Right forelimb (tissue), 1 donor: ENCODE results near the gene USP13.
"Not testable (repeated sequence)": the region's sequence is repeated elsewhere in the genome, so short reads cannot be mapped to it uniquely, and the experiment has no call there.

Experiments used
- DNase-seq: peaks from one replicate; pipeline ENCODE4 v3.0.0-alpha.2; 2018

Gene USP13

DNA sequence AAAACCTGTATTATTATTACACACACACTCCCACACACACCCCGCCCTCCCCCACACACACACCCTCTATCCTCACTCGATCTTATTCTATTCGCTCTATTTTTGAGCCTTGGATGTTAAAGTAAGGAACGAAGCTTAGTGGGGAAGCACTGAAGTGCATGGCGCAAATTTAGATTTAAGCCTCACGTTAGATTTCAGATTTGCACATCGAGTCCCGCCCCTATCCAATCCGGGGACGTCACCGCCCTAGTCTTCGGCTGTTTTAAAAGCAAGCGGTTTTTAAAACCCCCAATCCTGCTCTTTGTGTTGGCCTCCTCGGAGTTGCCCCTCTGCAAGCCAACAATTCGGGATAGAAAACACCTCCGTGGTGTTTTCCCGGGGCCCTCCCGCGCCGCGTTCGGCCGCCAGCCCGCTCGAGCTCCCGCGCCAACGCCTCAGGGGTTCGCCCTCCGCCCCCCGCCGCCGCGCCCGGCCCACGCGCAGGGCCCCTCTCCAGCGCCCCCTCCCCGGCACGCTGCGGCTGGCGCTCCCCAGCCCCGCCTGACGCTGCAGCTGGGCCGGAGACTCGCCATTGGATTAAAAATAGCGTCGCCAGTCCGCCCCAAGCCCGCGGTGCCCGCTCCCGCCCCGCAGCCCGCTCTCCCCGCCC lies at the start of gene USP13:
Gene USP13, plus strand, starts transcription at position 594 of the 649 bp plus-strand sequence. CDS start 186 bp downstream, outside the sequence.
- DNase-seq = peak; percentile 85

GRCh38 chr3:179603321-179603720 lies 49.5 kb upstream of the USP13 start:
- DNase-seq = no peak

DNA sequence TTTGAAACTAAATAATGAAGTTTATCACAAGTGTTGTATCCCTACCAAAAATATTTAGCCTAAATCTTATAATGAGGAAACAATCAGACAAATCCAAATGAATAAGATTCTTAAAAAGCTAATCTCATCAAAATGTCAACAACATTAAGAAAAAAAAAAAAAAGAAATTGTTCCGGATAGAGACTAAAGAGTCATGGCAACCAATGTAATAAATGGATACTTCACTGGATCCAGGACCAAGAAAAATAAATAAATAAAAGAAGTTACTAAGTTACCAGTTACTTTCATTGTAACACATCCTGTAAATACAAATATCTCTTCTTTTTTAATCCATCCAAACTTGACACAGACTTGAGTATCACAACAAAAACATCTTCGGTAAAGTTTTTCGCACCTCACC lies 49.0 kb upstream of the USP13 start:
- no peak for DNase-seq

DNA sequence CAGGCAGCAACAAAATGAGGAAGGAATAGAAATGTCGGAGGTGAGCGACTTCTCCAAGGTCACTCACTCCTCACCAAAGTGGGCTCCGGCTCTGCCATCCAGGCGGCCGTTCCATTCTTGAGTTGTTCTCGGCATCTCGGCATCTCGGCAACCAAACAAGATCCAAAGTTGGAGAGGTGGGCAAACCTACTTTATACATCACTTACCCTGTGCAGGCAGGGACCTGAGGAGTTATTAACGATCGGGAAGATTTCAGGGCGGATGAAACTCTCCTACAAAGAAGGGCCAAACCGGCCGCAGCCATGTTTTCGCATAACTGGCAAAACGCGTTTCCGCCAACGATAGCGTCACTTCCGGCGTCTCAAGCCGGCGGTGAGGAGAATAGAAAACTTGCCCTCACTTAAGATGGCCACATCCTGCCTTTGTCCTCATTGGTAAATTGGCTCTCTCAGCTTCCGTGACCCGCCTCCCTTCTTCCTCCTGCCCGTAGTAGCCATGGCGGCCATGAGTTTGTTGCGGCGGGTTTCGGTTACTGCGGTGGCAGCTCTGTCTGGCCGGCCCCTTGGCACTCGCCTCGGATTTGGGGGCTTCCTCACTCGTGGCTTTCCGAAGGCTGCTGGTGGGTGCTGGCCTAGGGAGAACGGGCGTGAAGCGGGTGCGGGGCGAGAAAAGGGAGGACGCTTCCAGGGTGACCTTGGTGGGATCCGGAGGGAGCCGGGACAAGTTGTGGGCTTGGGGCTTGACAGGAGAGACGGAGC lies 48.3 kb upstream of the USP13 start, which contains the start of the genes MRPL47 and NDUFB5:
Gene MRPL47, minus strand, starts transcription at position 318 of the 758 bp plus-strand sequence. Its CDS starts 14 bp downstream, at position 304.
Gene NDUFB5, plus strand, starts transcription at position 474 of the 758 bp plus-strand sequence. Its CDS starts 22 bp downstream, at position 496.
- DNase-seq = peak; percentile 97

GRCh38 chr3:179606534-179607085 lies 46.2 kb upstream of the USP13 start:
- no peak for DNase-seq

DNA sequence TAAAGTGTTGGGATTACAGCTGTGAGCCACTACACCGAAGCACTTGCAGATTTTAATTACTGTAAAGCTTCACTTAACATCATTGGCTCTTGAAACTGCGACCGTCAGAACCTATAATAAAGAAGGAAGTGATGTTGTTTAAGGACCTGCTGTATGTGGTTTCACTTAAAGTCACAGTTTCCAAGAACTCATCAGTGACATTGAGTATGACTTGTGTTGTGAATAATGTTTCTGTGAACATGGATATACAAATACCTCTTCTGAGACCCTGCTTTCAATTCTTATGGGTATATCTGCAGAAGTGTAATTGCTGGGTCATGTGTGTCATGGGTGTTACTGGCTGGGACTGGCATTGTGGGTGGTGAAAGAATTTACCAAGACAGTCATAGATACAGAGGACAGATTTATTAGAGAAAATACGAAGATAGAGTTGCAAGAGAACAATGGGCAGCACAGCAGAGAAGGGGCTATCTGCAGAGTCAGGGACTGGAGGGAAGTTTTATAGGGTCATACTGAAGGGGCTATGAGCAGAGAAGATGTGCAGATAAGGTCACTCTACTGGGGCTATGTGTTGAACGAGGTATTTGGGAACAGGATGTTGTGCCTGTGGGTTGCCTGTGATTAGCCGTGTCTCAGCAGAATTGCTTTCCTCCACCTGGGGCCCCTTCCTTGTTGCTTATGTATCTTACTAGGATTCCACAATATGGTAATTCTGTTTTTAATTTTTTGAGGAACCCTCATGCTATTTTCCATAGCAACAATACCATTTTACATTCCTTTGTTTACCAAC lies 43.7 kb upstream of the USP13 start:
- no peak for DNase-seq

DNA sequence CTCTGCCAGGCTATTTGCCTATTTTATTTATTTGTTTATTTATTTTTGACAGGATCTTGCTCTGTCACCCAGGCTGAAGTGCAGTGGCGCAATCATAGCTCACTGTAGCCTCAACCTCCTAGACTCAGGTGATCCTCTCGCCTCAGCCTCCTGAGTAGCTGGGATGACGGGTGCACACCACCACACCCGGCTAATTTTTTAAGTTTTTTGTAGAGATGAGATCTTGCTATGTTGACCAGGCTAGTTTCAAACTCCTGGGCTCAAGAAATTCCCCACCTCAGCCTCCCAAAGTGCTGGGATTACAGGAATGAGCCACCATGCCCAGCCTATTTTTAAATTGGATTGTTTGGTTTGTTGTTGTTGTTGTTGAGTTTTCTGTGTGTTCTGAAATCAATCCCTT lies 42.8 kb upstream of the USP13 start:
- no peak for DNase-seq

DNA sequence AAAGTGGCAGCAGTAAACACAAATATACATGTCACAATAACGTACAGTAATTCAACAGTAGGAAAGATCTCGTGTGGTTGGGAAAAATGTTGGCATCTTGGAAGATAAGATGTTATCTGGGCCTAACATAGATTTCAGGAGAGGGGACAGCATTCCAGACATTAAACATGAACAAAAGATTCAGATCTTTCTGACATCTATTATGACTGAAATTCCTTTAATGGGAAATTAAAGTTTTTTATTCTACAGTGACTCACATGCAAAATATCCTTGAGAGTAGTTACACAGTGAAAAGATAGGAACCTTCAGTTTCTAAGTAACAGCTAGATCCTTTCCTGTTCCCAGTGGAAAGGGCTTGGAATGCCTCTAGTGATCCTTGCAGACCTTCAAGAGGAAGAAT lies 39.0 kb upstream of the USP13 start:
- no peak for DNase-seq

DNA sequence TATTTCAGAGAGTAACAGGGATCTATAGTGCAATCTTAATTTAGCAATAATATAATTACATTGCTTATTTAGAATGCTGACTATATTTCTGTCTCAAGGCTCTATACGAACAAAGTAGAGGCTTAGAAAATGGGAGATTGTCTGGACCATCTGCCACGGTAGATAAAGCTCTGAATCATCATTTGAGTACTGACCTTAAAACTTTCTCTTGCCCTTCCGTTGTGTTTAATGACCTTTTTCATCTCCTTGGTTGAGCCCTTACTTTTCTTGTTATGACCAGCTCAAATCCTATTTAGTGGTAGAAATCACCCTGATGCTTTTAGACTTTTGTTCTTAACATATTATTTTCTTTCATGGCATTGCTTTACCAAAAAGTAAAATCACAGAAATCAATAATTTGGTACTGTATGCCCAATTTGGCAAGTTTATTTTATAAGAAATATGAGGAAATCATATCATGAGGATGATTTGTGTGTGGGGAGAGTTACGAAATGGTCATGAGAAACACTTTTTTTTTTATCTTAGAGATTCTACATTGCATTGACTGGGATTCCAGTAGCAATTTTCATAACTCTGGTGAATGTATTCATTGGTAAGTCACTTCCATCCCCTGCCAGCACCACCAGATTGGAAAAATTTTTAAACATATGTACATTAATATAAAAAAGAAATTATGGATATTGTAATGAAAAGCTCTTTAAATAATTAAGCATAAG lies 37.2 kb upstream of the USP13 start:
- DNase-seq = no peak

DNA sequence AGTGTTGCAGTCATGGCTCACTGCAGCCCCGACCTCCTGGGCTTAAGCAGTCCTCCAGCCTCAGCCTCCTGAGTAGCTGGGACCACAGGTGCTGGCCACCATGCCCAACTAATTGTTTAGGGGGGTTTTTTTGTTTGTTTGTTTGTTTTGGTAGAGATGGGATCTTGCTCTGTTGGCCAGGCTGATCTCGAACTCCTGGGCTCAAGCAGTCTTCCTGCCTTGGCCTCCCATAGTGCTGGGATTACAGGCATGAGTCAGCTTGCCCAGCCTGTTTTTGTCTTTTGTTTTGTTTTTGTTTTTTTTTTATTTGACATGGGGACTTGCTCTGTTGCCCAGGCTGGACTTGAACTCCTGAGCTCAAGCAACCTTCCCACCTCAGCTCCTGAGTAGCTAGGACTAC lies 30.8 kb upstream of the USP13 start:
- DNase-seq = no peak

DNA sequence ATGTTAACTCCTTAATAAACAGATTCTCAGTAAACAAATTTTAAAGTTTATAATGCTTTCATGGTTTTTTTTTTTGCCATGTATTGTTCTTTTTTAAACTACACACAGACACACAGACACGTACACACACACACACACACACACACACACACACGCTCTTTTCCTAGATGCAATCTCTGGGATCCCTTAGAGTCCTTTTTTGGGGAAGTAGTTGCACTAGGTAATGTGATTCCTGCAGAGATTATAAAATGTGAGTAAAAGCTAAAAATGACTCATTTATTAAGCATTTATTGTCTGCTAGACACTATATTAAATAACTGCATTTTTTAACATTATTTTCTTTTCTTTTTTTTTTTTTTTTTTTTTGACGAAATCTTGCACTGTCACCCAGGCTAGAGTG lies 28.4 kb upstream of the USP13 start:
- DNase-seq = no peak

GRCh38 chr3:179630753-179631451 lies 21.9 kb upstream of the USP13 start:
- no peak for DNase-seq

DNA sequence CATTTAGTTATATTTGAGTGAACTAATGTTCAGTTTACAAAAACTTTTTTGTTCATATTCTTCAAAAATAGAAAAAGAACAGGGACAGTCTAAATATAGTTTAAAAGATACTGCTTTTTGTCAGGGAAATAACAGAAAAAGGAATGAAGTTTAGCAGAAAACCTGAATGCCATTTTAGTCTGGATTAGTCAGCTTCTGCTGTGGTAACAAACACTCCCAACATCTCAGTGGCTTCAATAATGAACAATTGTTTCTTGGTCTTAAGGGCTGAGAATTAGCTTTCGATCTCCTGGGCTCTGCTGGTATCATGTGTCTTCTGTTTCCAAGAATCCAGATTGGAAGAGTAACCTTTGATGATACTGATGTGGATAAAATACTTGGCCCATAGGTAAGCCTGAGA lies 12.4 kb upstream of the USP13 start:
- DNase-seq = no peak

- DNase-seq = no peak
These were observed 10.0 kb upstream of the USP13 start for GRCh38 chr3:179642871-179643270.

- DNase-seq = not testable (repeated sequence)
These were observed 9.0 kb upstream of the USP13 start for GRCh38 chr3:179643837-179644236.

- no peak for DNase-seq
These were observed 6.7 kb upstream of the USP13 start for GRCh38 chr3:179646177-179646576.

- no peak for DNase-seq
These were observed 973 bp upstream of the USP13 start for GRCh38 chr3:179651687-179652446.

GRCh38 chr3:179653096-179653797 lies 407 bp downstream of the USP13 start:
- peak; percentile 85 for DNase-seq

- DNase-seq = no peak
These were observed 2.4 kb downstream of the USP13 start for GRCh38 chr3:179655236-179655635.

GRCh38 chr3:179658606-179659005 lies 5.8 kb downstream of the USP13 start:
- DNase-seq = no peak
